GM18873 (cell line): Measurements from ENCODE around the gene DPYSL4.

Source experiments
- ATAC-seq: cut with Tn5 transposase; IDR thresholded peaks from one replicate; pipeline ENCODE4 v1.9.1; 2021; ENCODE audit warnings: mild to moderate bottlenecking, moderate library complexity, moderate number of reproducible peaks; ENCODE audit not compliant: unreplicated experiment, low FRiP score

DPYSL4 gene

GRCh38 chr10:132186488-132187429, at the start of gene DPYSL4:
Gene DPYSL4, plus strand, starts transcription at chr10:132186948. Its CDS starts 116 bp downstream, at chr10:132187064.
- no peak for ATAC-seq

- no peak for ATAC-seq
These were observed 49.4 kb upstream of the DPYSL4 start for GRCh38 chr10:132137111-132138072.

GRCh38 chr10:132138133-132138532, 48.6 kb upstream of the DPYSL4 start:
- no peak for ATAC-seq

GRCh38 chr10:132138596-132138995, 48.2 kb upstream of the DPYSL4 start:
- ATAC-seq = no peak

- ATAC-seq = no peak
These were observed 47.2 kb upstream of the DPYSL4 start for GRCh38 chr10:132139526-132139925.

- no peak for ATAC-seq
These were observed 46.4 kb upstream of the DPYSL4 start for GRCh38 chr10:132140167-132140925.

GRCh38 chr10:132141076-132141475, 45.7 kb upstream of the DPYSL4 start:
- no peak for ATAC-seq

GRCh38 chr10:132141526-132142395, 45.0 kb upstream of the DPYSL4 start:
- no peak for ATAC-seq

- ATAC-seq = no peak
These were observed 44.2 kb upstream of the DPYSL4 start for GRCh38 chr10:132142396-132143161.

GRCh38 chr10:132143162-132143561, 43.6 kb upstream of the DPYSL4 start:
- no peak for ATAC-seq

- no peak for ATAC-seq
These were observed 42.7 kb upstream of the DPYSL4 start for GRCh38 chr10:132144086-132144485.

GRCh38 chr10:132145002-132145401, 41.7 kb upstream of the DPYSL4 start:
- no peak for ATAC-seq

GRCh38 chr10:132145521-132146185, 41.1 kb upstream of the DPYSL4 start:
- ATAC-seq = no peak

GRCh38 chr10:132146271-132146671, 40.5 kb upstream of the DPYSL4 start:
- ATAC-seq = no peak

- no peak for ATAC-seq
These were observed 39.5 kb upstream of the DPYSL4 start for GRCh38 chr10:132146941-132147915.

GRCh38 chr10:132148261-132149251, 38.2 kb upstream of the DPYSL4 start:
- no peak for ATAC-seq
